Muscle layer of colon (tissue), 2 donors: ENCODE data around the gene MEX3A.

Experiments
- H3K27ac ChIP-seq: one replicate; pipeline ENCODE4 v1.7.0; 2013; ENCODE audit warnings: low read depth, mild to moderate bottlenecking, low read length, moderate library complexity
- H3K27me3 ChIP-seq, 2 donors: one replicate each; pipeline ENCODE4 v1.7.0; 2013; ENCODE audit warnings: low read length in 2 of 2, mild to moderate bottlenecking in 2 of 2; ENCODE audit not compliant: insufficient read depth in 2 of 2, control insufficient read depth in 1 of 2
- H3K36me3 ChIP-seq: one replicate; pipeline ENCODE4 v1.7.0; 2013; ENCODE audit warnings: mild to moderate bottlenecking, low read length; ENCODE audit not compliant: insufficient read depth
- H3K4me1 ChIP-seq: one replicate; pipeline ENCODE4 v1.7.0; 2013; ENCODE audit warnings: mild to moderate bottlenecking, low read length; ENCODE audit not compliant: insufficient read depth
- H3K4me3 ChIP-seq, 2 donors: one replicate each; pipeline ENCODE4 v1.7.0; 2013; ENCODE audit warnings: low read length in 2 of 2, low read depth in 1 of 2, mild to moderate bottlenecking in 1 of 2, moderate library complexity in 1 of 2
- H3K9ac ChIP-seq: one replicate; pipeline ENCODE4 v1.7.0; 2013; ENCODE audit warnings: low read length
- H3K9me3 ChIP-seq: one replicate; pipeline ENCODE4 v1.7.0; 2013; ENCODE audit warnings: mild to moderate bottlenecking, low read length
- donor health status: abdominal sarcoma.
- donor health status: Adenocarcinoma of cecum.

Gene MEX3A

GRCh38 chr1:156060937-156061636, 21.2 kb downstream of the MEX3A start, which contains the start of gene RAB25:
TSS of gene RAB25 (plus strand) at chr1:156061160. CDS start at chr1:156061401, 241 bp downstream.
- H3K36me3 ChIP-seq = peaks cover 9% of the 10 kb centered on the region
- no peaks in the 10 kb centered on the region for H3K9me3 ChIP-seq
- no peaks in the 10 kb centered on the region for H3K4me1 ChIP-seq
- H3K27ac ChIP-seq = no peak within 1 kb of the TSS
- H3K27me3 ChIP-seq = no peaks in the 10 kb centered on the region
- H3K4me3 ChIP-seq = no peak within 1 kb of the TSS
- no peak within 1 kb of the TSS for H3K9ac ChIP-seq

DNA sequence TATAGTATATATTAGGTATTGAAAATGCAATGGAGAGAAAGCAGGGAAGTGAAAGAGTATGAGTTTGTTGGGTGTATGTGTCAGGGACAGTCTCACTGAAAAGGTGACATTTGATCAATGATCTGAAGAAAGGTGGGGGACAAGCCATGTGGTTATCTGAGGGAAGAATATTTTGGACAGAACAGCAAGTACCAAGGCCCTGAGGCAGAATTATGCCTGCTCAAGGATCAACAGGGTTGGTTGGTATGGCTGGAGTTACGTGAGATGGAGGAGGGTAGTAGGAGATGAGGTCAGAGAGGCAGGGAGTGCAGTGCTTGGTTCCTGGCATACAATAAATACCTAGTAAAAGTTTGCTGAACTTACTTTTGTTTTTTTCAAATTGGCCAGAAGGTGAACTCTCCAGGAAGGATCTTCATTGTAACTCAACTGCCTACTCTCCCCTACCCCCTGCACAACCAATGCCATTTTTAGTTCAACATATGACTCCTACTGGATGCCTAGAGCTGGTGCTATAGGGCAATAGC, 25.9 kb downstream of the MEX3A start:
- no peaks in the 10 kb centered on the region for H3K9me3 ChIP-seq
- no peak overlapping the region for H3K4me3 ChIP-seq
- no peak overlapping the region for H3K9ac ChIP-seq
- peaks cover 15% of the 10 kb centered on the region for H3K4me1 ChIP-seq
- no peak overlapping the region for H3K27ac ChIP-seq
- no peaks in the 10 kb centered on the region for H3K27me3 ChIP-seq
- H3K36me3 ChIP-seq = peaks cover 9% of the 10 kb centered on the region

GRCh38 chr1:156055281-156056048, 26.8 kb downstream of the MEX3A start:
- peak overlapping the region; percentile 72 for H3K9ac ChIP-seq
- peaks cover 15% of the 10 kb centered on the region for H3K4me1 ChIP-seq
- H3K27me3 ChIP-seq = no peaks in the 10 kb centered on the region
- H3K9me3 ChIP-seq = no peaks in the 10 kb centered on the region
- H3K4me3 ChIP-seq = peak overlapping the region; percentile 63 to 91
- H3K27ac ChIP-seq = peak overlapping the region; percentile 99
- peaks cover 10% of the 10 kb centered on the region for H3K36me3 ChIP-seq

- Histone ChIP-seq H3K4me1 (peaks cover 15% of the 10 kb centered on the region), H3K9me3 (no peaks in the 10 kb centered on the region), H3K4me3 (peak within 1 kb of the TSS; percentile 63 to 91), H3K27ac (peak within 1 kb of the TSS; percentile 99), H3K36me3 (peaks cover 17% of the 10 kb centered on the region), H3K9ac (peak within 1 kb of the TSS; percentile 84), H3K27me3 (no peaks in the 10 kb centered on the region)
Measured at GRCh38 chr1:156054500-156055280, 27.6 kb downstream of the MEX3A start, which contains the start of gene LAMTOR2. TSS of gene LAMTOR2 (plus strand) at chr1:156054782. CDS start at chr1:156054890, 108 bp downstream.

DNA sequence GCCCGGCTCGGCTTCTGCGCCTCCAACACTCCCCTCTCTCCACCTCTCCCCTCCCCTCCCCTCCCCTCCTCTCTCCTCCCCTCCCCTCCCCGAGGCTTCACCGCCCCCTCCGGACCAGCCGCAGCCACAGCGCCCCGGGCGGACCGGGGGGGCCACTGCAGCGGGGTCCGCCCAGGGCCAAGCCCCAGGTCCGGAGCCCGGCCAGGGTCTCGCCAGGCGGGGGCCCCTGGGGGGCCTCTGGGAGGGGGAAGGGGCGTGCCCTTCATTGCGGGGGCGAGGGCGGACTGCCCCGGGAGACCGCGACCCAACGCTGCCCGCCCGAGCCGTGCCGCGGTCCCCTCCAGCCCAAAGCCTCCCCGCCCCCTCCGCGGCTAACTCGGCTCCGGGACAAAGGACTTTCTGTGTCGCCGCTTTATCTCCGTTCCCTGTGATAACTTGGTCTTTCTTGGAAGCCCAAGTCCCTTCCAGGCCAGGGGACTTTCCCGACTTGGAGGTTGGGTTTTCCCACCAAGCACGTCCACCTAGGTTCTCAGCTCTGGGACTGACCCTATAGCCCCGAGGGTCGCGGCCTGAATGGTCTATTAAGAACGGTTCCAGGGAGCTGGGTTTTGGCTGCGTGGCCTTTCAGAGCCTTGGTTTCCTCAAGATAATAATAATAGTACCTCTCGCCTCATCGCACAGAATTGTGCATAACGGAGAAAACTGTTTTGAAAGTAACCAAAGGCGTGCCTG, 28.3 kb downstream of the MEX3A start, which contains the start of gene UBQLN4:
UBQLN4 (minus strand) TSS at position 31 of the 732 bp plus-strand sequence. CDS start 97 bp downstream, outside the sequence.
- Histone ChIP-seq H3K9ac (peak within 1 kb of the TSS; percentile 84), H3K9me3 (no peaks in the 10 kb centered on the region), H3K27ac (peak within 1 kb of the TSS; percentile 99), H3K27me3 (no peaks in the 10 kb centered on the region), H3K4me1 (peaks cover 15% of the 10 kb centered on the region), H3K36me3 (peaks cover 24% of the 10 kb centered on the region), H3K4me3 (peak within 1 kb of the TSS; percentile 73 to 91)

DNA sequence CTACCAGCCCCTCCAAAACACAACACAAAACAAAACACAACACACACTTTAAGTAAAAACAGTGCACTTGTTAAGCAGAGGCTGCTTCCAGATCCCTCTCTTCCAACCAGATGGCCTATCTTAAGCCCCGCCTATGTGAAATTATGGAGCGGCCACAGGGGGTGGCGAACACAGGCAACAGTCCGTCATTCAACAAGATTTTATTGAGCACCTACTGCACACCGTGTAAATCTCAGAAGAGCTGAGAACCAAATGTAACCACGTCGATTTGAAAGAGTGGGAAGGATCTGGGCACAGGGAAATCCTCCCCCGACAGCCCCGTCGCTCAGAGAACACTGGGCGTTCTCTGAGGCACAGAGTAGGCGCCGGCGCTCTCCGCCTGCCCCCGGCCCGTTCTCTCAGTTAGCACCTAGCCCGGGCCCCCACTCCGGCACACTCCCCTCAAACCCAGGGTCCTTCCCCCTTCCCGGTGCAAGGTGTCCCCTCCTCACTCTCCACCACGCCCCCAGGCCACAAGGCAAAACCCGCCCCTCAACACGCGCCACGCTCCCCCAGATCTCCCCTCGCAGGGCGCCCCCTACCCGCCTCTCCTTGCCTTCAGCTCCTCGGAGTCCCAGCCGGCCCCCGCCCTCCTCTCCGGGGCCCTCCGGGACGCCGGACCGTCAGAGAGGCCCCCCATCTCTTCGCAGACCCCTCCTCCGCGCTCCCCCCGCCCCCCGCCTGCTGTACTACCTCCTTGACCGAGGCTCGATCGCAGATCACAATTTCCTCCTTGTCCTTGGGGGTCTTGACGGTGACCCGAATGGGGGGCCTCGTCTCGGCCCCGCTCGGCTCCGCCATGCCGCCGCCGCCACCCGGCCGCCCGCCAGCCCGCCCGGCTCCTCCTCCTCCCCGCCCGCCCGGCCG, 29.1 kb downstream of the MEX3A start:
- peak overlapping the region; percentile 49 for H3K27ac ChIP-seq
- peaks cover 15% of the 10 kb centered on the region for H3K4me1 ChIP-seq
- H3K9ac ChIP-seq = peak overlapping the region; percentile 39

DNA sequence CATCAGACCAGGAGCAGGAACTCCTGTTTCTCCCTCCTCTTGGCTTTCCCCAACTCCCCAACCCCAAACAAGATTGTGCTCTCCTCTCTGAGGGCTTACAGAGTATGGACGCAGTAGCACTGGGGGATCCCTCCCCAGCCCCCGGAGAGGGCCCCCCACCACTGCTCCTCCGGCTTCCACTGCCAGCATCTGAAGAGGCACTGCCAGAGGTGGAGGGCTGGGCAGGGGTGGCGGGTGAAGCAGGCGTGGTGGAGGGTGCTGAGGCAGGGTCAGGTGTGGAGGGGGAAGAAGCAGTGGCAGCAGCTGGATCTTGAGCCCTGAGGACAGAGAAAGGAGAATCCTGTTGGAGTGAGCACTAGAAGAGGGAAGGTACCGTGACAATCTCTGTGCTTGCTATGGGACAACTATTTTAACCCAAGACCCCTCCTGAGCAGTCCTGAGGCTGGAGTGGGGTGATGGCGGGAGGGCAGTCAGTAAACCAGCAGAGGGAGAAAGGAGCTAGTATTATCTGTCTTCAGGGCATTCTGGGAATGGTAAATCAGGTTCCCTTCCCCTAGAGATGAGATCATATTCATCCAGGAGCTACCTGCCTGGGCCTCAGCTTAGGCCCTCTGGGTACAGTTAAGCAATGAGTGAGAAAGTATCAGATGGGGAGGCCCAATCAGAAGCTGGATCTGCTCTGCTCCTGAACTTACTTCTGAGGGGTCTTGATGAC, 31.1 kb downstream of the MEX3A start:
- Histone ChIP-seq H3K4me1 (peaks cover 15% of the 10 kb centered on the region), H3K9me3 (no peaks in the 10 kb centered on the region), H3K4me3 (no peak overlapping the region), H3K9ac (no peak overlapping the region), H3K27ac (no peak overlapping the region), H3K36me3 (peaks cover 27% of the 10 kb centered on the region), H3K27me3 (no peaks in the 10 kb centered on the region)

More for the DNA sequence above, 29.1 kb downstream of the MEX3A start:
- H3K27me3 ChIP-seq = no peaks in the 10 kb centered on the region
- H3K36me3 ChIP-seq = peaks cover 28% of the 10 kb centered on the region
- H3K4me3 ChIP-seq = peak overlapping the region; percentile 73
- H3K9me3 ChIP-seq = no peaks in the 10 kb centered on the region

- H3K27me3 ChIP-seq = no peaks in the 10 kb centered on the region
- peaks cover 8% of the 10 kb centered on the region for H3K4me1 ChIP-seq
- no peaks in the 10 kb centered on the region for H3K9me3 ChIP-seq
- H3K36me3 ChIP-seq = peaks cover 28% of the 10 kb centered on the region
- H3K27ac ChIP-seq = no peak overlapping the region
- H3K4me3 ChIP-seq = no peak overlapping the region
- no peak overlapping the region for H3K9ac ChIP-seq
Measured at GRCh38 chr1:156050376-156050775, 31.9 kb downstream of the MEX3A start.

- Histone ChIP-seq H3K27me3 (no peaks in the 10 kb centered on the region), H3K36me3 (peaks cover 38% of the 10 kb centered on the region), H3K4me1 (peaks cover 6% of the 10 kb centered on the region)
Measured at GRCh38 chr1:156048663-156049258, 33.5 kb downstream of the MEX3A start.

More at GRCh38 chr1:156048663-156049258, 33.5 kb downstream of the MEX3A start:
- Histone ChIP-seq H3K4me3 (no peak overlapping the region), H3K9me3 (no peaks in the 10 kb centered on the region), H3K9ac (no peak overlapping the region), H3K27ac (no peak overlapping the region)
